Measurements from ENCODE around the gene PLEK2. TPM values are rescaled to one million over a fixed set of nuclear protein-coding genes. Genes with fewer than 3 reads are reported as not detected.

PLEK2 gene
- total and polyA plus RNA-seq, 2 experiments from 2014 or later = 1.0 to 2.2 TPM

GRCh38 chr14:67425608-67426007 is 13.6 kb upstream of the PLEK2 start:
- Mint-ChIP-seq H3K4me1 (peaks cover 11% of the 10 kb centered on the region; the same call in 2 of the 3 replicates), H3K27ac (no peak overlapping the region), H3K9me3 (no peaks in the 10 kb centered on the region), H3K36me3 (ENCODE audit: low read depth) (no peaks in the 10 kb centered on the region), H3K4me3 (no peak overlapping the region), H3K27me3 (ENCODE audit: insufficient read depth, low read depth, poor library complexity) (peaks cover 4% of the 10 kb centered on the region)
- no peaks in the 10 kb centered on the region for H3F3A ChIP-seq (replicated peaks; ENCODE audit: low read depth)
- ATAC-seq = no peak
- H3K4me3 ChIP-seq = no peak overlapping the region
- no peak overlapping the region for H3K4me2 ChIP-seq
- H4K20me1 ChIP-seq (replicated peaks; ENCODE audit: insufficient read depth) = no peaks in the 10 kb centered on the region
- H3K27me3 ChIP-seq (ENCODE audit: insufficient read depth) = no peaks in the 10 kb centered on the region
- no peak overlapping the region for H3K27ac ChIP-seq (ENCODE audit: low read depth)
- H3K4me1 ChIP-seq (ENCODE audit: insufficient read depth) = peaks cover 4% of the 10 kb centered on the region; the same call in 1 of the 2 replicates
- TF ChIP-seq ZNF331 (CRISPR knock-in tag; IDR thresholded peaks at IDR 0.05; ENCODE audit: low read depth) = no peak
- no peak for TF ChIP-seq JUNB (IDR thresholded peaks at IDR 0.05; ENCODE audit: unreplicated experiment)
- no peak for TF ChIP-seq CTCF (conservative IDR thresholded peaks at IDR 0.05; ENCODE audit: low read depth in 2 of 2)
- no peaks in the 10 kb centered on the region for H3K79me2 ChIP-seq (replicated peaks; ENCODE audit: insufficient read depth)
- no peak for DNase-seq (ENCODE audit: low spot score)
- H3K36me3 ChIP-seq (ENCODE audit: insufficient read depth) = no peaks in the 10 kb centered on the region
- H2AFZ ChIP-seq = no peak overlapping the region
- H3K9me2 ChIP-seq (ENCODE audit: insufficient read depth) = no peaks in the 10 kb centered on the region

DNA sequence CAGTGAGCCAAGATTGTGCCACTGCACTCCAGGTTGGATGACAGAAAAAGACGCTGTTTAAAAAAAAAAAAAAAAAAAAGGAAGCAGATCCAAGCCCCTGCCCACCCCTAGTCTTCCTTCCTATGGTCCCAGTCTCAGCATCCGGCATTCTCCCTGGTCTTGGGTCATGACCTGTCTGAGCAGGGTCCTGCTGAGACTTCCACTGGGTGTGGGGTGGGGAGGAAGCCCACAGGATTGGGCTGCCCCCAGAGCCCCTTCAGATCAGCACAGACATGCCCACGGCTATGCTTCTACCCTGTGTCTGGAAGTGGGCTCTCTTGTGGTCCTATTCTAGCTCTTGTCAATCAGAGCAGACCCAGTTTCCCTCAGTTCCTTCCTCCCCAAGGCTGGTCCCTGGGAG is 12.6 kb upstream of the PLEK2 start:
- ATAC-seq = no peak
- no peak overlapping the region for H3K27ac ChIP-seq (ENCODE audit: low read depth)
- no peaks in the 10 kb centered on the region for H3K9me2 ChIP-seq (ENCODE audit: insufficient read depth)
- Mint-ChIP-seq H3K27me3 (ENCODE audit: insufficient read depth, low read depth, poor library complexity) (peaks cover 2% of the 10 kb centered on the region), H3K4me3 (no peak overlapping the region), H3K27ac (no peak overlapping the region), H3K36me3 (ENCODE audit: low read depth) (no peaks in the 10 kb centered on the region), H3K9me3 (no peaks in the 10 kb centered on the region), H3K4me1 (peaks cover 11% of the 10 kb centered on the region; the same call in 2 of the 3 replicates)
- H3K79me2 ChIP-seq (replicated peaks; ENCODE audit: insufficient read depth) = no peaks in the 10 kb centered on the region
- no peaks in the 10 kb centered on the region for H3K27me3 ChIP-seq (ENCODE audit: insufficient read depth)
- H3K4me1 ChIP-seq (ENCODE audit: insufficient read depth) = peaks cover 4% of the 10 kb centered on the region; the same call in 1 of the 2 replicates
- no peaks in the 10 kb centered on the region for H3K36me3 ChIP-seq (ENCODE audit: insufficient read depth)
- no peak overlapping the region for H2AFZ ChIP-seq
- no peaks in the 10 kb centered on the region for H4K20me1 ChIP-seq (replicated peaks; ENCODE audit: insufficient read depth)
- no peak overlapping the region for H3K4me3 ChIP-seq
- no peak for DNase-seq (ENCODE audit: low spot score)
- H3F3A ChIP-seq (replicated peaks; ENCODE audit: low read depth) = no peaks in the 10 kb centered on the region
- no peak overlapping the region for H3K4me2 ChIP-seq
- TF ChIP-seq STAT1 (IDR thresholded peaks at IDR 0.05; ENCODE audit: unreplicated experiment) (no peak), EZH2 (IDR thresholded peaks at IDR 0.05; ENCODE audit: low read depth, unreplicated experiment) (no peak), ZNF114 (CRISPR knock-in tag; IDR thresholded peaks at IDR 0.05) (no peak), ZNF331 (CRISPR knock-in tag; IDR thresholded peaks at IDR 0.05; ENCODE audit: low read depth) (no peak), NANOG (IDR thresholded peaks at IDR 0.05; ENCODE audit: borderline replicate concordance) (no peak), POLR2AphosphoS5 (IDR thresholded peaks at IDR 0.05; ENCODE audit: low read depth) (no peak), CTCF (conservative IDR thresholded peaks at IDR 0.05; ENCODE audit: low read depth in 2 of 2) (no peak), EZH2phosphoT487 (IDR thresholded peaks at IDR 0.05; ENCODE audit: unreplicated experiment) (no peak)
- TF ChIP-seq, protein P1, sequence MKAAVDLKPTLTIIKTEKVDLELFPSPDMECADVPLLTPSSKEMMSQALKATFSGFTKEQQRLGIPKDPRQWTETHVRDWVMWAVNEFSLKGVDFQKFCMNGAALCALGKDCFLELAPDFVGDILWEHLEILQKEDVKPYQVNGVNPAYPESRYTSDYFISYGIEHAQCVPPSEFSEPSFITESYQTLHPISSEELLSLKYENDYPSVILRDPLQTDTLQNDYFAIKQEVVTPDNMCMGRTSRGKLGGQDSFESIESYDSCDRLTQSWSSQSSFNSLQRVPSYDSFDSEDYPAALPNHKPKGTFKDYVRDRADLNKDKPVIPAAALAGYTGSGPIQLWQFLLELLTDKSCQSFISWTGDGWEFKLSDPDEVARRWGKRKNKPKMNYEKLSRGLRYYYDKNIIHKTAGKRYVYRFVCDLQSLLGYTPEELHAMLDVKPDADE (IDR thresholded peaks at IDR 0.05) = no peak
- TF ChIP-seq, protein P2, sequence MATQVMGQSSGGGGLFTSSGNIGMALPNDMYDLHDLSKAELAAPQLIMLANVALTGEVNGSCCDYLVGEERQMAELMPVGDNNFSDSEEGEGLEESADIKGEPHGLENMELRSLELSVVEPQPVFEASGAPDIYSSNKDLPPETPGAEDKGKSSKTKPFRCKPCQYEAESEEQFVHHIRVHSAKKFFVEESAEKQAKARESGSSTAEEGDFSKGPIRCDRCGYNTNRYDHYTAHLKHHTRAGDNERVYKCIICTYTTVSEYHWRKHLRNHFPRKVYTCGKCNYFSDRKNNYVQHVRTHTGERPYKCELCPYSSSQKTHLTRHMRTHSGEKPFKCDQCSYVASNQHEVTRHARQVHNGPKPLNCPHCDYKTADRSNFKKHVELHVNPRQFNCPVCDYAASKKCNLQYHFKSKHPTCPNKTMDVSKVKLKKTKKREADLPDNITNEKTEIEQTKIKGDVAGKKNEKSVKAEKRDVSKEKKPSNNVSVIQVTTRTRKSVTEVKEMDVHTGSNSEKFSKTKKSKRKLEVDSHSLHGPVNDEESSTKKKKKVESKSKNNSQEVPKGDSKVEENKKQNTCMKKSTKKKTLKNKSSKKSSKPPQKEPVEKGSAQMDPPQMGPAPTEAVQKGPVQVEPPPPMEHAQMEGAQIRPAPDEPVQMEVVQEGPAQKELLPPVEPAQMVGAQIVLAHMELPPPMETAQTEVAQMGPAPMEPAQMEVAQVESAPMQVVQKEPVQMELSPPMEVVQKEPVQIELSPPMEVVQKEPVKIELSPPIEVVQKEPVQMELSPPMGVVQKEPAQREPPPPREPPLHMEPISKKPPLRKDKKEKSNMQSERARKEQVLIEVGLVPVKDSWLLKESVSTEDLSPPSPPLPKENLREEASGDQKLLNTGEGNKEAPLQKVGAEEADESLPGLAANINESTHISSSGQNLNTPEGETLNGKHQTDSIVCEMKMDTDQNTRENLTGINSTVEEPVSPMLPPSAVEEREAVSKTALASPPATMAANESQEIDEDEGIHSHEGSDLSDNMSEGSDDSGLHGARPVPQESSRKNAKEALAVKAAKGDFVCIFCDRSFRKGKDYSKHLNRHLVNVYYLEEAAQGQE (IDR thresholded peaks at IDR 0.05; ENCODE audit: unreplicated experiment) = no peak
